Measurements from ENCODE around the gene IL1A. TPM values are rescaled to one million over a fixed set of nuclear protein-coding genes. Genes with fewer than 3 reads are reported as not detected.
A peak's percentile ranks its signal among the peaks of the same experiment; 100 is the strongest.

IL1A gene
- total and polyA plus RNA-seq, 4 donors = 0.55 to 0.99 (median 0.57) TPM

- Histone ChIP-seq H3K27me3 (ENCODE audit: control insufficient read depth, insufficient read depth, low read length) (no peaks in the 10 kb centered on the region), H3K27ac (ENCODE audit: low read depth, low read length) (no peak overlapping the region), H3K4me1 (ENCODE audit: control insufficient read depth, insufficient read depth, low read length) (peaks cover 16% of the 10 kb centered on the region), H3K9me3 (ENCODE audit: control insufficient read depth, insufficient read depth, low read length) (no peaks in the 10 kb centered on the region), H3K4me3 (ENCODE audit: low read depth, low read length) (no peak overlapping the region), H3K36me3 (ENCODE audit: control insufficient read depth, insufficient read depth, low read length) (no peaks in the 10 kb centered on the region)
- no CpG with 5 or more reads among the region's 5 CpGs for WGBS (ENCODE audit: insufficient coverage)
- DNase-seq (ENCODE audit: low read depth in 4 of 6, low spot score in 6 of 6) = no peak
These were observed 53.5 kb downstream of the IL1A start for GRCh38 chr2:112730791-112731190.

DNA sequence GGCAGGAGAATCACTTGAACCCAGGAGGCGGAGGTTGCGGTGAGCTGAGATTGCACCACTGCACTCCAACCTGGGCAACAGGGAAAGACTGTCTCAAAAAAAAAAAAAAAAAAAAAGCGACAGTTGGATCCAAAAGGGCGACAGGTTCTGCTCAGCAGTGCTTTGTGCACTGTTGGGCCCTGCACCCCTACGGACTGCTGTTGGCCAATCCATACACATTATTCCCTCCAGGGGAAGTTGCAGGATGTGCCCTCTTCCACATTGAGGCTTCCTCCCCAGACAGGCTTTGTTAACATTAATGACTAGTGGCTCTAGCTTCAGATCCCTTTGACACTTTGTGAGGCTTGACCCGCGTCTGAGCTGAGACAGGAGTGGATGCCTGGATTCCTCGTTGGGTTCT is 54.1 kb downstream of the IL1A start:
- Histone ChIP-seq H3K9me3 (ENCODE audit: control insufficient read depth, insufficient read depth, low read length) (no peaks in the 10 kb centered on the region), H3K27ac (ENCODE audit: low read depth, low read length) (no peak overlapping the region), H3K36me3 (ENCODE audit: control insufficient read depth, insufficient read depth, low read length) (no peaks in the 10 kb centered on the region), H3K4me3 (ENCODE audit: low read depth, low read length) (no peak overlapping the region), H3K4me1 (ENCODE audit: control insufficient read depth, insufficient read depth, low read length) (peaks cover 16% of the 10 kb centered on the region), H3K27me3 (ENCODE audit: control insufficient read depth, insufficient read depth, low read length) (no peaks in the 10 kb centered on the region)
- 82% methylated on average over 7 of the region's 8 CpGs for WGBS (ENCODE audit: insufficient coverage)
- DNase-seq (ENCODE audit: low read depth in 4 of 6, low spot score in 6 of 6) = no peak

GRCh38 chr2:112728378-112729175 is 55.7 kb downstream of the IL1A start:
- 49% methylated on average over 7 of the region's 11 CpGs for WGBS (ENCODE audit: insufficient coverage)
- peak in 1 of 6 donors; percentile 47 for DNase-seq (ENCODE audit: low read depth in 4 of 6, low spot score in 6 of 6)
- Histone ChIP-seq H3K4me1 (ENCODE audit: control insufficient read depth, insufficient read depth, low read length) (peaks cover 16% of the 10 kb centered on the region), H3K27ac (ENCODE audit: low read depth, low read length) (no peak overlapping the region), H3K27me3 (ENCODE audit: control insufficient read depth, insufficient read depth, low read length) (no peaks in the 10 kb centered on the region), H3K4me3 (ENCODE audit: low read depth, low read length) (no peak overlapping the region), H3K36me3 (ENCODE audit: control insufficient read depth, insufficient read depth, low read length) (no peaks in the 10 kb centered on the region), H3K9me3 (ENCODE audit: control insufficient read depth, insufficient read depth, low read length) (no peaks in the 10 kb centered on the region)

DNA sequence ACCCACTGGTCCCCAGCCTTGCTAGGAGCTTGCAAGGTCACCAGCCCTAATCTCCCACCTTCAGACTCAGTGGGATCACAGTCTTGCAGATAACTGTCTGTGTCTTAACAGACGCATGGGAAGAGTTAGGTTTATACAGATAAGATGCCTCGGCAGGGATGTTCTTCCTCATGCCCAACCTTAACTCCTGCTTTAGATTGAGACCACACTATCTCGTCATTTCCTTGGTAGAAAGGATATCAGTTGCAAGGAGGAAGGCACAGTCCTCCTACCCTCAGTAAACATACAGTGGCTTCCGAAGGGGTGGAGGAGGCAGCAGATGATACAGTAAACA is 56.3 kb downstream of the IL1A start:
- H3K9me3 ChIP-seq (ENCODE audit: control insufficient read depth, insufficient read depth, low read length) = no peaks in the 10 kb centered on the region
- WGBS (ENCODE audit: insufficient coverage) = no CpG with 5 or more reads among the region's 4 CpGs
- H3K36me3 ChIP-seq (ENCODE audit: control insufficient read depth, insufficient read depth, low read length) = no peaks in the 10 kb centered on the region
- H3K4me3 ChIP-seq (ENCODE audit: low read depth, low read length) = no peak overlapping the region
- DNase-seq (ENCODE audit: low read depth in 4 of 6, low spot score in 6 of 6) = no peak
- H3K27me3 ChIP-seq (ENCODE audit: control insufficient read depth, insufficient read depth, low read length) = no peaks in the 10 kb centered on the region
- no peak overlapping the region for H3K27ac ChIP-seq (ENCODE audit: low read depth, low read length)
- peaks cover 16% of the 10 kb centered on the region for H3K4me1 ChIP-seq (ENCODE audit: control insufficient read depth, insufficient read depth, low read length)

- WGBS (ENCODE audit: insufficient coverage) = 91% methylated on average over 19 of the region's 19 CpGs
These were observed 56.8 kb downstream of the IL1A start for GRCh38 chr2:112727276-112728028.

DNA sequence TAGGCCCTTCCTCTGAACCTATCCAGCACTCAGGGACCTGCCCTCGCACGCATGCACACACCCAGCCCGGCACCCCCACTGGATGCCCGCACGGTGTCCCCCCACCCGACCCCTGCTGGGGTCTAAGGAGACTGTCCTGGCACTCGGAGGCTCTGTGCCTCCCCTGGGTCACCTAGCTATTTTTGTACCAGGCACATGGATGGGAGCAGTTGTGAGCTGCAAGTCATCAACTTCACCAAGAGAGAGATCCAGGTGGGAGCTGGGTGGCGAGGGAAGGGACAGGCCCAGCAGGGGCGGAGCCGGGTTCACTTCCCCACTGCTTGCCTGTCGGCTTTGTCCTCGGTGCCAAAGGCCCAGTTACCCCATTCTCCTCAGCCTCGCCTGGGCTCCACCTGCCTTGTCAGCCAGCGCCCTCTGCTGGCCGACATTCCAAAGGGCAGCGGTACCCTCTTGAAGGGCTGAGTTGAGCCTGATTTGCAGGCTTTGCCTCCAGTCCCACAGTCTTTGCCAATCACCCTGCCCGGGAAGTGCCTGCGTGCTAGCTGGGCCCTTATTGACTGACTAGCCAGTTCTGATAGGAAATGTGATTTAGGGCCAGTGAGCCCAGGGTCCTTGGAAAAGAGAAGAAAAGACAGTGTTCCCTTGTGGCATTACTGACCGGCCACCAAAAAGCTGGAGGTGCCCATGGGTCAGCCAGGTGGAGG is 57.7 kb downstream of the IL1A start:
- no peaks in the 10 kb centered on the region for H3K36me3 ChIP-seq (ENCODE audit: control insufficient read depth, insufficient read depth, low read length)
- H3K27ac ChIP-seq (ENCODE audit: low read depth, low read length) = no peak overlapping the region
- H3K27me3 ChIP-seq (ENCODE audit: control insufficient read depth, insufficient read depth, low read length) = no peaks in the 10 kb centered on the region
- 28% methylated on average over 15 of the region's 19 CpGs for WGBS (ENCODE audit: insufficient coverage)
- peaks cover 16% of the 10 kb centered on the region for H3K4me1 ChIP-seq (ENCODE audit: control insufficient read depth, insufficient read depth, low read length)
- peak; percentile 49 to 95 (median 69) for DNase-seq (ENCODE audit: low read depth in 4 of 6, low spot score in 6 of 6)
- no peaks in the 10 kb centered on the region for H3K9me3 ChIP-seq (ENCODE audit: control insufficient read depth, insufficient read depth, low read length)
- no peak overlapping the region for H3K4me3 ChIP-seq (ENCODE audit: low read depth, low read length)

More at GRCh38 chr2:112727276-112728028, 56.8 kb downstream of the IL1A start:
- Histone ChIP-seq H3K4me1 (ENCODE audit: control insufficient read depth, insufficient read depth, low read length) (peaks cover 16% of the 10 kb centered on the region), H3K27me3 (ENCODE audit: control insufficient read depth, insufficient read depth, low read length) (no peaks in the 10 kb centered on the region), H3K36me3 (ENCODE audit: control insufficient read depth, insufficient read depth, low read length) (no peaks in the 10 kb centered on the region), H3K9me3 (ENCODE audit: control insufficient read depth, insufficient read depth, low read length) (no peaks in the 10 kb centered on the region), H3K4me3 (ENCODE audit: low read depth, low read length) (no peak overlapping the region), H3K27ac (ENCODE audit: low read depth, low read length) (no peak overlapping the region)
- DNase-seq (ENCODE audit: low read depth in 4 of 6, low spot score in 6 of 6) = no peak

- no peaks in the 10 kb centered on the region for H3K36me3 ChIP-seq (ENCODE audit: control insufficient read depth, insufficient read depth, low read length)
- no peaks in the 10 kb centered on the region for H3K9me3 ChIP-seq (ENCODE audit: control insufficient read depth, insufficient read depth, low read length)
- DNase-seq (ENCODE audit: low read depth in 4 of 6, low spot score in 6 of 6) = no peak
- H3K4me3 ChIP-seq (ENCODE audit: low read depth, low read length) = no peak overlapping the region
- peaks cover 16% of the 10 kb centered on the region for H3K4me1 ChIP-seq (ENCODE audit: control insufficient read depth, insufficient read depth, low read length)
- 92% methylated on average over 13 of the region's 15 CpGs for WGBS (ENCODE audit: insufficient coverage)
- H3K27ac ChIP-seq (ENCODE audit: low read depth, low read length) = no peak overlapping the region
- H3K27me3 ChIP-seq (ENCODE audit: control insufficient read depth, insufficient read depth, low read length) = no peaks in the 10 kb centered on the region
These were observed 58.5 kb downstream of the IL1A start for GRCh38 chr2:112725545-112726457.

DNA sequence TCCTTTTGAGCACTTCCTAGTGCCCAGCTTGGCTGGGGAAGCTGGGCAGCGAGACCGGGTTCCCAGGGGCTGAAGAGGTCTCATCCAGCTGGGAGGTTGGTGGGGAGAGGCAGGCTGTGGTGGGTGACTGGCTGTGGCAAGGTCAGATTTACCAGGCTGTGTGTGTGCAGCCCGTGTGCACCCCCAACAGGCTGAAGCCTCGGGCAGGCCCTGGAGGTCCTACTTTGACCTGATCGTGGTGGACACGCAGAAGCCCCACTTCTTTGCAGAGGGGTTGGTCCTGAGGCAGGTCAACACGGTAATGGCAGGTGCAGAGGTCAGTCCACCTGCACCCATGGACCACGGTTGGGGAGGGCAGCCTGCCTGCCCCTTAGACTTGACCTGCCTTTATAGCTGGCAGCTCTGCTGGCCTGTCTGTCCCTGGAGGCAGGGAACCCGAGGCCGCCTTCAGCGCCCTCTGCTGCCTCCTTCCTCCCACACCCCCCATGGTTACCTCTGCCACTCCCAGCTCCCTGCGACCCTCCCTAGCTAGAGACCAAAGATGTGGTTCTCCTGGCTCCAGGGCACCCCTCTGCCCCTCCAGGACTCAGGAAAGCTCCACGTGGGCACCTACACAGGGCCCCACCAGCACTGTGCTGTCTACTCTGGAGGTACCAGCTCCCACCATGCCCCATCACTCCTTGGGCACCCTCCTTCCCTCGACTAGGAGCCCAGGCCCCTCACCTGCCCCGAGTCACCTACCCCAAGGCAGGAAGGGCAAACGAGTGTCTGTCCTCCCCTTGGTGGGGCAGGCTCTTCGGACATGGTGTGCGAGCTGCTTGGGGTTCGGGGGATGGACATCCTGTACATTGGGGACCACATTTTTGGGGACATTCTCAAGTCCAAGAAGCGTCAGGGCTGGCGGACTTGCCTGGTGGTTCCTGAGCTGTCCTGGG is 59.4 kb downstream of the IL1A start:
- Histone ChIP-seq H3K4me3 (ENCODE audit: low read depth, low read length) (no peak overlapping the region), H3K36me3 (ENCODE audit: control insufficient read depth, insufficient read depth, low read length) (no peaks in the 10 kb centered on the region), H3K9me3 (ENCODE audit: control insufficient read depth, insufficient read depth, low read length) (no peaks in the 10 kb centered on the region), H3K4me1 (ENCODE audit: control insufficient read depth, insufficient read depth, low read length) (peaks cover 16% of the 10 kb centered on the region), H3K27ac (ENCODE audit: low read depth, low read length) (no peak overlapping the region), H3K27me3 (ENCODE audit: control insufficient read depth, insufficient read depth, low read length) (no peaks in the 10 kb centered on the region)
- no peak for DNase-seq (ENCODE audit: low read depth in 4 of 6, low spot score in 6 of 6)
- WGBS (ENCODE audit: insufficient coverage) = 82% methylated on average over 21 of the region's 21 CpGs
